22Rv1 (cell line): ENCODE results near the gene TBC1D2B.
"Not testable (repeated sequence)": the region's sequence is repeated elsewhere in the genome, so short reads cannot be mapped to it uniquely, and the experiment has no call there.

Experiments used
- CTCF ChIP-seq: fragments of 450-650 bp; IDR thresholded peaks from 2 replicates; pipeline ENCODE4 v1.5.1; 2017; ENCODE audit warnings: mild to moderate bottlenecking
- ZFX ChIP-seq: fragments of 450-650 bp; IDR thresholded peaks from 2 replicates; pipeline ENCODE4 v1.6.1; 2017; ENCODE audit warnings: antibody characterized with exemption, borderline replicate concordance

DNA sequence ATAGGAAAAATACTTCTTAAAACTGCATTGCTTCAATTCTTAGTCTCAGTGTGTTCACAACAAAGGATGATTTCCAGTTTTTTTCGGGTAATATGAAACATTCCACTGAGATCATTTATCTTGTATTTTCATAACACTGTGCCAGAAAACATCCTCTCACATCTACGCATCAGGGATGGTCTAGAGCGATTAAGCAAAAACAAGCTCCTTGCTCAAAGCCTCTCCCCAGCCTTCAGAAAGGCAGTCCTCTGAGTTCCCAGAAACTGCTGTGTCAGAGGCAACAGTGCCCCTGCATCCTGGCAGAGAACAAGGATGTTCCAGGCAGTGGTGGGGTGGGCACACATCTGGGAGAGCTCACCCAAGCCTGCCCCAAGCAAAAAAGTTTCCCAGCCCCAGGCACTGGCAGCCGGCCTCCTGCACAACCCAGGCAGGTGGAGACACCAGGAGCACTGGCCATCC lies 80.8 kb downstream of the TBC1D2B start:
- not testable (repeated sequence) for TF ChIP-seq CTCF, ZFX
